Fibroblast of mammary gland (primary cell): ENCODE data around the gene LPGAT1.
A peak's percentile ranks its signal among the peaks of the same experiment; 100 is the strongest.

Experiments
- DNase-seq: peaks from one replicate; pipeline ENCODE4 v3.0.0-alpha.2; 2010; ENCODE audit warnings: low read depth
- H3K4me3 ChIP-seq: 2 replicates; pipeline ENCODE4 v1.5.1; 2011; ENCODE audit warnings: low read depth, mild to moderate bottlenecking, low read length, moderate library complexity; ENCODE audit not compliant: control insufficient read depth
- TF ChIP-seq, protein P1 (sequence below): conservative IDR thresholded peaks from 2 replicates; pipeline ENCODE4 v1.5.1; 2011; ENCODE audit warnings: low read depth, low read length, inconsistent platforms; ENCODE audit not compliant: control insufficient read depth, insufficient read depth

Gene LPGAT1

DNA sequence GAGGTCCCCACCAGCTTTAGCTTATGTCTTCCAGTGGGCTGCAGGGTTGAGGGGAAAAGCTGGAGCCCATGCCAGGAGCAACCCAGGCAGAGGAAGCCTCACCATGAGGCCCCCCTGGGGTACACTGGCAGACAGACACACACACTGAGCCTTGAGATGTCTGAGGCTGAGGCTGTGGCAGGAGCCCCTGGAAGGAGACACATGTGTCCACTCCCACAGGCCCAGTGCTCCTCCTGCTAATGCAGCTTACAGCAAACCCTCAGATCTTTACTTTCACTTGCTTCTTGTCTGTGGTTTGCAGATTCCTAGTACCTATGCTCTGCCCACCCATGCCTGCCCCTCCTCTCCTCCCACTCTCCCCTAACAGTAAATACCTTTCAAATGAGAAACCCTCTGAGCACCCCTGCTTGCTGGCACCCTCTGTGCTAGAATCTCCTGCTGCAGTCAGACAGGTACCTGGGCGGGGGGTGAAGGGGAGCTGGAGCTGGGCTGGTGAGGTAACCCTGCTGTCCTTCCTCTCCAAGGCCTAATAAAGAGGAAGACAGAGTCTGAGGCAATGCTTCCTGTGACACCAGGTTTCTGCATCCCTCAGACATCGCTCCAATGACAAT lies 91.8 kb downstream of the LPGAT1 start:
- H3K4me3 ChIP-seq: no peak overlapping the region
- TF ChIP-seq, protein P1, sequence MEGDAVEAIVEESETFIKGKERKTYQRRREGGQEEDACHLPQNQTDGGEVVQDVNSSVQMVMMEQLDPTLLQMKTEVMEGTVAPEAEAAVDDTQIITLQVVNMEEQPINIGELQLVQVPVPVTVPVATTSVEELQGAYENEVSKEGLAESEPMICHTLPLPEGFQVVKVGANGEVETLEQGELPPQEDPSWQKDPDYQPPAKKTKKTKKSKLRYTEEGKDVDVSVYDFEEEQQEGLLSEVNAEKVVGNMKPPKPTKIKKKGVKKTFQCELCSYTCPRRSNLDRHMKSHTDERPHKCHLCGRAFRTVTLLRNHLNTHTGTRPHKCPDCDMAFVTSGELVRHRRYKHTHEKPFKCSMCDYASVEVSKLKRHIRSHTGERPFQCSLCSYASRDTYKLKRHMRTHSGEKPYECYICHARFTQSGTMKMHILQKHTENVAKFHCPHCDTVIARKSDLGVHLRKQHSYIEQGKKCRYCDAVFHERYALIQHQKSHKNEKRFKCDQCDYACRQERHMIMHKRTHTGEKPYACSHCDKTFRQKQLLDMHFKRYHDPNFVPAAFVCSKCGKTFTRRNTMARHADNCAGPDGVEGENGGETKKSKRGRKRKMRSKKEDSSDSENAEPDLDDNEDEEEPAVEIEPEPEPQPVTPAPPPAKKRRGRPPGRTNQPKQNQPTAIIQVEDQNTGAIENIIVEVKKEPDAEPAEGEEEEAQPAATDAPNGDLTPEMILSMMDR: no peak
- no peak for DNase-seq

DNA sequence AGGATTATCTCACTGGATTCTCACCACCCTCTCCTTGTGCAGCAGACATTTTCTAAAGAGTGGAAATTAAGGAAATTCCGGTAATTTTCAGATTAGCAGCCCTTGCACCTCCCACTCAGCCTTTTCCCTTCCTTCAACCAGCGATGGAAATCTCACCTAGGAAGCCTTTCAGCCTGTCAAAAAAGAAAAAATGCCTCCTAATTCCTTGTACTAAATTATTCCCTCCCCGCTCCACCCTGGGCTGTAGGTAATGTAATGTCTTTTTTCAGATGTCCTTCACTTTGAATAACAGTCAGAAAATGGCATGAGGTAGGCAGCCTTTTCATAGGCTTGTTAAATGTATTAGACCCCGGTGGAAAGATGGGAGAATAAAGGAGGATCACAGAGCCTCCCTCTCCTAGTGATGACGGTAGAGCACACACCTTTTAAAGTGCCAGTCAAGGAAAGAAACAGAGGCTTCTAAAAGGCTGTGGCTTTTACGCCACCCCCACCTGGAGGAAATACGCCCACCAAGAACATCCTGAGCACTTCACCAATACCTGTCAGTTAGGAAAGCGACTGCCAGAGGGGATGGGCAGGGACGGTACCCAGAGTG lies 92.4 kb downstream of the LPGAT1 start:
- H3K4me3 ChIP-seq: no peak overlapping the region
- TF ChIP-seq, protein P1: no peak
- no peak for DNase-seq

DNA sequence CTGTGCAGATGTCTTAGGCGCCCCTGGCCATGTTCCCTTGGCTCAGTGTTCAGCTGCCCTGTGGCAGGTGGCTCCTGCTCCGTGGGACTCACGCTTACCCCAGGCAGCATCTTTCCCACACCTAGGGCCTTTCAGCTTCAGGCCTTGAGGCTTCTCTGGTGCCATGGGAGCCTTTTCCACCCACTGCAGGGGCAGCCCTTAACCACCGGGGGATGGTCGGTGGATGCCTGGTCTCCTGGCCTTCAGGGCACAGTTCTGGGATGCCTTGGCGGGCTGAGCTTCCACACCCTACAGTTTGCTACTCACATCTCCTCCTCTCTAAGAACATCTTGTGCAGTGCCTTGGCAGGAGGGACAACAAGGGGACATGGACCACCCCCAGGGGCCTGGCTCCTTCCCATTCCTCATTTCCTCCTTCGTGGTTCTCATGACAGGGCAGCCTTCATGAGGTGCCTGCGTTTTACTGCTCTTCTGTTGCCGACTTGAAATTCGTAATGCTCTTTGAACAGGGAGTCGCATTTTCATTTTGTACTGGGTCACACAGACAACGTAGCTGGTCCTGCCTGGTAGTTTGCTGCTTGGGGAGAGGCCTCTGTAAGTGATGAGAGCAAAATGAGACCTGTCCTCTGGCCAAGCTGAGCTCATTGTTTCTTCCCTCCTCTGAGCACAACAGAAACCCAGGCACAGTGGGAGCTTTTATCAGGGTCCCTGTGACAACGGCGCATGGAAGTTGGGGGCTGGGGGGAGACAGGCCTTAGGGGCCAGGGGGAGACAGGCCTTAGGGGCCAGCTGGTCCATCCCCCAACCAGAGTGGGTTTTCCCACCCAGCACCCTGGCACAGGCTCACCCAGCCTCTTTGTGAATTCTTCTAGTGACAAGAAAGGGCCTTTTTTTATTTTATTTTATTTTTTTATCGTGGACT lies 93.2 kb downstream of the LPGAT1 start:
- H3K4me3 ChIP-seq: no peak overlapping the region
- DNase-seq: no peak
- TF ChIP-seq, protein P1: no peak

DNA sequence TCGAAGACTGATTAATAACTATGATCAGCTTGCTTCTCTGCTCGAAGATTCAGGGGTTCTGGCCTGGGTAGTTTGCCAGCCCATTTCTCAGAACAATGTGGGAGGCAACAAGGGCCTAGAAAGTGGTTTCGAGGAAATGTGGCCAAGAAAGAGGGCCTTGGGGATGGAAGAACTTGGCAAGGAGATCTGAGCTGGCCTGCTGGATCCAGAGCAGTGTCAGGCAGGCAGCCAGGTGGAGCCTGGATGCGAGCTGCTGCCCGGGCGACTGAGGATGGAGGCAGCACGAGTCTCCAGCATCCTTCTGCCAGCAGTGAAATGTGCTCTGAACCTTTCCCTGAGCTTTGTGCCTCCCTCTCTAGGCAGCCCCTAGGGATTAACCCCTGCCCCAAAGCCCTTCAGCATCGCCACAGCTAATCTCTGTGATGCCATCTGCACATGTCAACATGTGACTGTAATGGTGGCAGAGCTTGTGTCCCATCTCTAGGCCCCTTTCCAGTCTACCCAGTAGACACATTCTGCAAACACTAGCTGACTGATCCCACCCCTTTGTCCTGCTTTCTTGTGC lies 94.1 kb downstream of the LPGAT1 start:
- H3K4me3 ChIP-seq: no peak overlapping the region
- peak; percentile 38 for DNase-seq
- TF ChIP-seq, protein P1: no peak

DNA sequence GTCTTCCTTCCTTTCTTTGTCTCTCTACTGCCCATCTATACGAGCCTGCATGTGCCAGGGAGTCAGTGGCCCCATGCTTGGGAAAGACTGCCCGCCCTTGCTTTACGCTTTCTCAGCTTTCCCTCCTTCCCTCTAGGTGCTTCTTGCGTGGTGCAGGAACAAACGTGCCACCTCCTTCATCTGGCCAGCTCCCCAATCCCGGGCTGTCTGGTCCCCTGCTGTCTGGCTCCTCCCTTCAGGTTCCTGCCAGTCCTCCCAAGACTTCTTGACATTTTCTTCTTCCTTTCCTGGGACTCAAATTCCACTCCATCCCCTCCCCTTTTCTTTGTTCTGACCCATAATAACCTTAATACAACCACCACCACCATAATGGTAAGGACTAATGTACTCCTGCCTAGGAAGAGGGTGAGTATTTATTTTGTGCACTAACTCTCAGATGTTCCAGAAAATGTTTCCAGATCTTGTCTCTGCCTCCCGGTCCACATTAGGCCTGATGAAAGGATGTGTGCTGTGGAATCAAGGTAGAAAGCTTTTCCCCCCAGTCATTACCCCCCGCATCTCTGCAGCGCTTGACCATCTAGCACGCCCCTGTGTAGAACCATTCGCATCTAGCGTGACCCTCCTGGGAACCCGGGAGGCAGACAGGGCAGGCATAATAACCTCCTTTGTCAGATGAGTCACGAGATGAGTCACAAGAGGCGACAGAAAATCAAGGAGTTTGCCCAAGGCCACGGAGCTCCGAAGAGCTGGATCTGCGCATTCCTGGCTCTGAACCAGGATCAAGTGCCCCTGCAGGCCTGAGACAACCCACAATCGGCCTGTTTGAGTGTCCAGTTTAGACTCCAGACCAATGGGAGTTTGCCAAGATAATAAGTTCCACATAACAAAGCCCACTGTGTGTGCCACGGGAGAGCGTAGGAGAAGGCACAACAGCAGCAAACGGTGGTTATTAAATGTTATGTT lies 95.1 kb downstream of the LPGAT1 start:
- TF ChIP-seq, protein P1: no peak
- peak; percentile 88 for DNase-seq
- H3K4me3 ChIP-seq: no peak overlapping the region

DNA sequence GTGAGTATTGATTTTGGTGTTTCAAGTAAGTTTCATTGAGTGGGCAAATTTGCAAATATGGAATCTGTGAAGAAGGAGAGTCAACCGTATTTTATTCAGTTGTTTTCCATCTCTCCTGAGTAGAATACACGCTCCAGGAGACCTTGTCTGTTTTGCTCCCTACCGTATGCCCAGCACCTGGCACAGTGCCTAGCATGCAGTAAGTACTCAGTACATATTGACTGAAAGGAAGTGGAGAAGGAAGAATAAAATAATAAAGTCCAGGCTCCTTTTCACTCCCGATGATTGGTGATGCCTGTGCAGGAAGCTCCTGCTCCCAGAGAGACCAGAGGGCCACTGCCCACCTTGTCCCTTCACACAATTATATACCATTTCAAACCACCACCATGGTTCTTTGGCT lies 95.8 kb downstream of the LPGAT1 start:
- DNase-seq: no peak
- TF ChIP-seq, protein P1: no peak
- H3K4me3 ChIP-seq: no peak overlapping the region
